Kidney (tissue), 14 donors: ENCODE measurements around the gene FCRLA. TPM values are rescaled to one million over a fixed set of nuclear protein-coding genes. Genes with fewer than 3 reads are reported as not detected.
A peak's percentile ranks its signal among the peaks of the same experiment; 100 is the strongest.

Experiments used
- DNase-seq, 5 donors: peaks; one replicate each; pipeline ENCODE4 v3.0.0-alpha.2; 2013 to 2020
- FAIRE-seq: peaks from 2 replicates; lab custom pipeline; 2012; peaks lifted over from hg19 to GRCh38; lab: Jason Lieb, UNC
- H3K27ac ChIP-seq, 2 donors: one replicate each; pipeline ENCODE4 v1.7.0; 2013; ENCODE audit warnings: low read depth in 2 of 2, low read length in 2 of 2, inconsistent platforms in 1 of 2
- H3K27me3 ChIP-seq: one replicate; pipeline ENCODE4 v1.7.1; 2013; ENCODE audit warnings: low read length, inconsistent platforms; ENCODE audit not compliant: control insufficient read depth, insufficient read depth
- H3K36me3 ChIP-seq, 3 donors: one replicate each; pipeline versions ENCODE4 v1.7.0 to v1.7.1; 2013; ENCODE audit warnings: low read length in 3 of 3, control low read depth in 1 of 3, inconsistent platforms in 1 of 3; ENCODE audit not compliant: insufficient read depth in 3 of 3, control insufficient read depth in 2 of 3
- H3K4me1 ChIP-seq, 3 donors: one replicate each; pipeline versions ENCODE4 v1.7.0 to v1.7.1; 2013; ENCODE audit warnings: low read length in 3 of 3, inconsistent platforms in 1 of 3, low read depth in 1 of 3; ENCODE audit not compliant: control insufficient read depth in 2 of 3, insufficient read depth in 2 of 3
- H3K4me3 ChIP-seq, 3 donors: one replicate each; pipeline versions ENCODE4 v1.7.0 to v1.8.1; 2013; ENCODE audit warnings: low read length in 3 of 3, control low read depth in 1 of 3, inconsistent platforms in 1 of 3
- H3K9ac ChIP-seq, 3 donors: one replicate each; pipeline versions ENCODE4 v1.7.0 to v1.7.1; 2013; ENCODE audit warnings: low read length in 3 of 3, control low read depth in 1 of 3, inconsistent platforms in 1 of 3
- H3K9me3 ChIP-seq, 3 donors: one replicate each; pipeline versions ENCODE4 v1.7.0 to v1.7.1; 2013; ENCODE audit warnings: low read length in 3 of 3, control low read depth in 1 of 3, inconsistent platforms in 1 of 3; ENCODE audit not compliant: control insufficient read depth in 2 of 3, insufficient read depth in 1 of 3
- intact Hi-C: fragments of 100-400 bp; cut with DNase I; formaldehyde crosslinking; loops from one replicate; pipeline ENCODE4 v1.11.1; 2022
- polyA plus RNA-seq: library from polyadenylated mRNA; stranded (reverse); fragments of 350-450 nt; fragmentation: Illumina TruSeq; extraction: RNeasy Lipid Tissue Mini Kit (QIAGEN cat#74804); gene quantifications from one replicate; pipeline ENCODE4 v1.2.3, GENCODE V29; 2014; ENCODE audit warnings: low read depth, low replicate concordance; ENCODE audit not compliant: insufficient read depth
- total RNA-seq: library from RNA; stranded (reverse); fragmentation: NEBNext Ultra II Directional; extraction: Animal tissue kit (Norgen Biotek cat#: 25700); gene quantifications from one replicate; pipeline ENCODE4 v1.2.1, GENCODE V29; 2021
- TF ChIP-seq, protein P1 (sequence below): IDR thresholded peaks from 3 replicates; pipeline ENCODE4 v1.5.1; 2012; ENCODE audit warnings: mild to moderate bottlenecking, moderate library complexity, borderline replicate concordance; ENCODE audit not compliant: insufficient read depth; ENCODE audit errors: extremely low read depth
- donor health status: control.
- donor health status: control.
- donor health status: control.
- donor health status: control.
- donor health status: control.
- donor health status: DM: yes; HTN: yes; CAD: no.
- donor health status: Normal renal cell carcinoma (clear cell type).

FCRLA gene
- total and polyA plus RNA-seq, 2 donors from 2014 or later = 1.7 TPM; not detected in 1

DNA sequence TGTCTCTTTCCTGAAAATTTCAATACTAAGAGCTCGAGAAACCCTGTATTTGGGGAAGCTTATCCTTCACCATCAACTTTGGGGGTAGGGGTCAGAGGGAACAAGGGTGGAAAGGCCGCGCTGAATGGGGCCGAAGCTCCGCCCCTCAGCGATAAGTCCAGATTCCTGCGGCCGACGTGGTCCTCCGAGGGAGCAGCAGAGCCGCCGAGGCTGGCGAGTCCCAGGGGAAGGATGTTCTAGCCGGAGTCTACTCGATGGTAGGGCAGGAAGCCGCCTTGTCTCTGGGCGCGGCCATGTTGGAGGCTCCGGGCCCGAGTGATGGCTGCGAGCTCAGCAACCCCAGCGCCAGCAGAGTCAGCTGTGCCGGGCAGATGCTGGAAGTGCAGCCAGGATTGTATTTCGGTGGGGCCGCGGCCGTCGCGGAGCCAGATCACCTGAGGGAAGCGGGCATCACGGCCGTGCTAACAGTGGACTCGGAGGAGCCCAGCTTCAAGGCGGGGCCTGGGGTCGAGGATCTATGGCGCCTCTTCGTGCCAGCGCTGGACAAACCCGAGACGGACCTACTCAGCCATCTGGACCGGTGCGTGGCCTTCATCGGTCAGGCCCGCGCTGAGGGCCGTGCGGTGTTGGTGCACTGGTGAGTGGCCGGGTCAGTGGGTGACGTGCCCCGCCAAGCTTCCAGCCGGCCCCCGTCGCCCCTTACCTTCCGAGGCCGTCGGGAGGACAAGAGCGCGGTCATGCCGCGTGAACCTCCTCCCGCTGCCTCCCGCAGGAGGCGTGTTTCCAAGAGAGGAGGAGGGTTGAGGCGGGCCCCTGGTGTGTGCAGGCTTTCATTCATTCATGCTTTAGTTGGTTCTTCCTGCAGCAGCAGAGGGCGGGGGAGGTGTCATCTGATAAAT is 42.7 kb downstream of the FCRLA start, which contains the start of gene DUSP12:
DUSP12 (plus strand) TSS at position 278 of the 899 bp plus-strand sequence; CDS start at position 294, 16 bp downstream.
- no peaks in the 10 kb centered on the region for H3K9me3 ChIP-seq
- H3K9ac ChIP-seq = peak within 1 kb of the TSS; percentile 72 to 77 (median 74)
- TF ChIP-seq, protein P1, sequence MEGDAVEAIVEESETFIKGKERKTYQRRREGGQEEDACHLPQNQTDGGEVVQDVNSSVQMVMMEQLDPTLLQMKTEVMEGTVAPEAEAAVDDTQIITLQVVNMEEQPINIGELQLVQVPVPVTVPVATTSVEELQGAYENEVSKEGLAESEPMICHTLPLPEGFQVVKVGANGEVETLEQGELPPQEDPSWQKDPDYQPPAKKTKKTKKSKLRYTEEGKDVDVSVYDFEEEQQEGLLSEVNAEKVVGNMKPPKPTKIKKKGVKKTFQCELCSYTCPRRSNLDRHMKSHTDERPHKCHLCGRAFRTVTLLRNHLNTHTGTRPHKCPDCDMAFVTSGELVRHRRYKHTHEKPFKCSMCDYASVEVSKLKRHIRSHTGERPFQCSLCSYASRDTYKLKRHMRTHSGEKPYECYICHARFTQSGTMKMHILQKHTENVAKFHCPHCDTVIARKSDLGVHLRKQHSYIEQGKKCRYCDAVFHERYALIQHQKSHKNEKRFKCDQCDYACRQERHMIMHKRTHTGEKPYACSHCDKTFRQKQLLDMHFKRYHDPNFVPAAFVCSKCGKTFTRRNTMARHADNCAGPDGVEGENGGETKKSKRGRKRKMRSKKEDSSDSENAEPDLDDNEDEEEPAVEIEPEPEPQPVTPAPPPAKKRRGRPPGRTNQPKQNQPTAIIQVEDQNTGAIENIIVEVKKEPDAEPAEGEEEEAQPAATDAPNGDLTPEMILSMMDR = peak; percentile 19
- H3K27me3 ChIP-seq = no peaks in the 10 kb centered on the region
- intact Hi-C loops = no loop called here
- FAIRE-seq (peak; percentile 54), DNase-seq (peak; percentile 95 to 98 (median 97))
- peak within 1 kb of the TSS; percentile 87 to 97 (median 88) for H3K4me3 ChIP-seq
- peak within 1 kb of the TSS; percentile 87 to 91 for H3K27ac ChIP-seq
- peaks cover 0 to 22% (median 7%) of the 10 kb centered on the region in 3 donors for H3K36me3 ChIP-seq
- H3K4me1 ChIP-seq = peaks cover 0 to 2% (median 0%) of the 10 kb centered on the region in 3 donors

DNA sequence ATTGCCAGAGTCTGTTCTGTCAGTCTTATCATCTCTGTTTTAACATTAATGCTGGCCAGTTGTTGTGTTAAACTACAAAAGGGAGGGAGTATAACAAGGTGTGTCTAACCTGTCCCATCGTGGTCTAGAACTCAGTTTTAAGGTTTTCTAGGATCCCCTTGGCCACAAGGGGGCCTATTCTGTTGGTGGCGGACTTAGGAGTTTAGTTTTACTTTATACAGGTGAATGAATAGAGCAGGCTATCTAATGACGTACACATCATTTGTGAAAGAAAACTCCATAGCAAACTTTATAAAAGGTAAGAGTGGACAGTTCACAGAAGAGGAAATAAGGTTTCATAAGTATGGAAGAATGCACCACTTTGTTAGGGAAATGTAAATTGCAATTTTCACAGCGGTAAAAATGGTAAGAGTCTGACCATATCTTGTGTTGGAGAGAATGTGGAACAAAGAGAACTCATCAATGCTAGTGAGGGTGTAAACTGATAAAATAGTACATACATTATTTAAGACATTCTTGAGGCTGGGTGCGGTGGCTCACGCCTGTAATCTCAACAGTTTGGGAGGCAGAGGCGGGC is 56.6 kb downstream of the FCRLA start:
- no peak overlapping the region for H3K9ac ChIP-seq
- DNase-seq (peak in 2 of 5 donors; percentile 14 to 38), FAIRE-seq (no peak)
- no peaks in the 10 kb centered on the region for H3K9me3 ChIP-seq
- peaks cover 0 to 3% (median 0%) of the 10 kb centered on the region in 3 donors for H3K4me1 ChIP-seq
- no peak overlapping the region for H3K27ac ChIP-seq
- H3K4me3 ChIP-seq = no peak overlapping the region
- no peaks in the 10 kb centered on the region for H3K27me3 ChIP-seq
- intact Hi-C loops = no loop called here
- H3K36me3 ChIP-seq = peaks cover 0 to 2% (median 0%) of the 10 kb centered on the region in 3 donors
- TF ChIP-seq, protein P1 = peak; percentile 31

Other genes with a start within 250 kb of the FCRLA start
- 47.4 TPM for gene FCGR2A, start 201.8 kb upstream of the FCRLA start, total RNA-seq
- 13.1 TPM for gene FCGR2A, start 201.8 kb upstream of the FCRLA start, polyA plus RNA-seq
- gene HSPA6, start 182.7 kb upstream of the FCRLA start, total RNA-seq = 5.5 TPM
- gene HSPA6, start 182.7 kb upstream of the FCRLA start, polyA plus RNA-seq = 2.6 TPM
- gene FCGR3A, start 157.4 kb upstream of the FCRLA start, total RNA-seq = 41.7 TPM
- 12.2 TPM for gene FCGR3A, start 157.4 kb upstream of the FCRLA start, polyA plus RNA-seq
- gene FCGR3B, start 76.1 kb upstream of the FCRLA start, total RNA-seq = 4.3 TPM
- not detected for gene FCGR3B, start 76.1 kb upstream of the FCRLA start, polyA plus RNA-seq
- 19.7 TPM for gene FCGR2B, start 44.1 kb upstream of the FCRLA start, total RNA-seq
- 4.0 TPM for gene FCGR2B, start 44.1 kb upstream of the FCRLA start, polyA plus RNA-seq
- 2.3 TPM for gene FCRLB, start 14.3 kb downstream of the FCRLA start, total RNA-seq
- 2.8 TPM for gene FCRLB, start 14.3 kb downstream of the FCRLA start, polyA plus RNA-seq
- gene DUSP12, start 42.6 kb downstream of the FCRLA start, total RNA-seq = 21.3 TPM
- gene DUSP12, start 42.6 kb downstream of the FCRLA start, polyA plus RNA-seq = 17.9 TPM
- gene ATF6, start 59.1 kb downstream of the FCRLA start, total RNA-seq = 35.6 TPM
- gene ATF6, start 59.1 kb downstream of the FCRLA start, polyA plus RNA-seq = 11.5 TPM